HG03520 (cell line): ENCODE measurements around the gene FRG1.
"Not testable (repeated sequence)": the region's sequence is repeated elsewhere in the genome, so short reads cannot be mapped to it uniquely, and the experiment has no call there.

Source experiments
- ATAC-seq: cut with Tn5 transposase; IDR thresholded peaks from one replicate; pipeline ENCODE4 v1.9.1; 2021; ENCODE audit warnings: mild to moderate bottlenecking, moderate library complexity; ENCODE audit not compliant: unreplicated experiment

The FRG1 gene

DNA sequence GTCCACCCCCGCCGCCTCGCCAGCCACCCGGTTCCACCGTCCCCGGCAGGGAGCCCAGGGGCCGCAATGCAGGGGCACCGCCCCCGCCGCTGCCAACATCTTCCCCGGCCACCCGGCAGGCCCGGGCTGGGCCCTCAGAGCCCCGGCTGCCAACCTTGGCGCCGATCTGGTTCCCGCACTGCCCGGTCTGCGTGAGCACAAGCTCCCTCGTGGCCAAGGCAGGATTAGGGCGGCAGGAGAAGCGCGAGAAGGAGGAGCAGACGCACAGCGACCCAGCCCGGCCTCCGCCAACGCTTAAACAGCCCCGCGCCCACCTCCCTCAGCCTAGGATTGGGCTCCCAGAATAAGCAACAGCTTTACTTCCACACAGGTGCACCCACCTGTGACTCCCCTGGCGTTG is 44.0 kb downstream of the FRG1 start:
- not testable (repeated sequence) for ATAC-seq

DNA sequence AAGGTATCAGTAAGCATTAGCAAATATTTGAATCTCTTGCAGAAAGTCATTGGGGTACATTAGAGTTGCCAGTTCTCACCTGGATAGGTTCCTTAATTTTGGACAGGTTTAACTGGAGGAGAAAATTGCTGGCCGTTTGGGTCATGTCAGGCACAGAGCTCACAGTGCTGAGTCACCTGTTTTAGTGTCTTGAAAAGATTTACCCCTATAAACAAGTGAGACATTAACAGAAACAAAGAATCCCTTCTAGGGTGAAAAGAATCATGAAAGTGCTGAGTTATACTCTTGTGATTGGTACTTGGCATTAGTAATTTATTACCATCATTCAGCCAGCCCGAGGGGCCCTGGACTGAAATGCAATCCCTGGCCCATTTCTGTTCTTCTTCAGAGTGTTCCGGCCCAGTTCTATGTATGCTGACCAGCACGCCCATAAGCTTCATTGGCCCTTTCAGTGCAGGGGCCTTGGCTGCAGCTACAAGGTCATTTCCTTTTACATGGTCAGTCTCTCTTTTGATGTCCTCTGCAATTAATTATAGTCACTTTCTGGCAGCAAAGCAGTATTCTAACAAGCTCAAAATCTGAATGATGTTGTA is 45.1 kb downstream of the FRG1 start:
- not testable (repeated sequence) for ATAC-seq

DNA sequence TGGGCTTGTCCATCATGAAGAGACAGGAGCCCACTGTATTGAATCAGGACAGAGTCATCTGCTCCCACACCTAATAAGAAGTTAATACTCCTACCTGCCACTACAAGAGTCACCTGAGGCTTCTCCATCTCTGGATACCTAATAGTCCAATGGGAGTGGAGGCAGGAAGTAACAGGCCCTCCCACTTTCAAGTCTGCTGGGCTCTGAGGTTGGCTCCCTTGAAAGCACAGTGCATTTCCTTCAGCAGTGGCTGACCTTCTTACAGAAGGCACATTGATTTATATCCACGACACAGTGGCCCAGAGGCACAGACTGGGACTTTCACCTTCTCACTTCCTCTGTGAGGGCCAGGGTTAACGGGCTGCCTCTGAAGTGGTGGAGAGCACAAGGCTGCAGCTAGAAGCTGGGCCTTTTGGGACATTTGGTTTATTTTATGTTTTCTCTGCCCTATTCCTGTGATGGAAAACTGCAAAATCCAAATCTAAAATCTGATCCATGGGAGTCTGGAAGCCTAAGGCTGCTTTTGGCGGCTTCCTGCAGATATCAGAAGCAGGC is 48.3 kb downstream of the FRG1 start:
- ATAC-seq = no peak

DNA sequence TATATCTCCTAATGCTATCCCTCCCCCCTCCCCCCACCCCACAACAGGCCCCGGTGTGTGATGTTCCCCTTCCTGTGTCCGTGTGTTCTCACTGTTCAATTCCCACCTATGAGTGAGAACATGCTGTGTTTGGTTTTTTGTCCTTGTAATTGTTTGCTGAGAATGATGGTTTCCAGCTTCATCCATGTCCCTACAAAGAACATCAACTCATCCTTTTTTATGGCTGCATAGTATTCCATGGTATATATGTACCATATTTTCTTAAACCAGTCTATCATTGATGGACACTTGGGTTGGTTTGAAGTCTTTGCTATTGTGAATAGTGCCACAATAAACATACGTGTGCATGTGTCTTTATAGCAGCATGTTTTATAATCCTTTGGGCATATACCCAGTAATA is 49.3 kb downstream of the FRG1 start:
- ATAC-seq = not testable (repeated sequence)
